Midbrain (tissue), 1 donor: Measurements from ENCODE around the gene WAC.
A peak's percentile ranks its signal among the peaks of the same experiment; 100 is the strongest.
"Not testable (repeated sequence)": the region's sequence is repeated elsewhere in the genome, so short reads cannot be mapped to it uniquely, and the experiment has no call there.

Source experiments
- DNase-seq: peaks from one replicate; lab custom pipeline; 2025; lab: John Stamatoyannopoulos, UW

The WAC gene, protein sequence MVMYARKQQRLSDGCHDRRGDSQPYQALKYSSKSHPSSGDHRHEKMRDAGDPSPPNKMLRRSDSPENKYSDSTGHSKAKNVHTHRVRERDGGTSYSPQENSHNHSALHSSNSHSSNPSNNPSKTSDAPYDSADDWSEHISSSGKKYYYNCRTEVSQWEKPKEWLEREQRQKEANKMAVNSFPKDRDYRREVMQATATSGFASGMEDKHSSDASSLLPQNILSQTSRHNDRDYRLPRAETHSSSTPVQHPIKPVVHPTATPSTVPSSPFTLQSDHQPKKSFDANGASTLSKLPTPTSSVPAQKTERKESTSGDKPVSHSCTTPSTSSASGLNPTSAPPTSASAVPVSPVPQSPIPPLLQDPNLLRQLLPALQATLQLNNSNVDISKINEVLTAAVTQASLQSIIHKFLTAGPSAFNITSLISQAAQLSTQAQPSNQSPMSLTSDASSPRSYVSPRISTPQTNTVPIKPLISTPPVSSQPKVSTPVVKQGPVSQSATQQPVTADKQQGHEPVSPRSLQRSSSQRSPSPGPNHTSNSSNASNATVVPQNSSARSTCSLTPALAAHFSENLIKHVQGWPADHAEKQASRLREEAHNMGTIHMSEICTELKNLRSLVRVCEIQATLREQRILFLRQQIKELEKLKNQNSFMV

GRCh38 chr10:28532337-28533185 is at the start of gene WAC:
Gene WAC, plus strand, starts transcription at chr10:28533118. Its CDS starts 462 bp downstream, at chr10:28533580.
- peak; percentile 96 for DNase-seq

GRCh38 chr10:28489206-28489605 is 43.7 kb upstream of the WAC start:
- DNase-seq: no peak

- not testable (repeated sequence) for DNase-seq
Observed at GRCh38 chr10:28490256-28490865, 42.6 kb upstream of the WAC start.

DNA sequence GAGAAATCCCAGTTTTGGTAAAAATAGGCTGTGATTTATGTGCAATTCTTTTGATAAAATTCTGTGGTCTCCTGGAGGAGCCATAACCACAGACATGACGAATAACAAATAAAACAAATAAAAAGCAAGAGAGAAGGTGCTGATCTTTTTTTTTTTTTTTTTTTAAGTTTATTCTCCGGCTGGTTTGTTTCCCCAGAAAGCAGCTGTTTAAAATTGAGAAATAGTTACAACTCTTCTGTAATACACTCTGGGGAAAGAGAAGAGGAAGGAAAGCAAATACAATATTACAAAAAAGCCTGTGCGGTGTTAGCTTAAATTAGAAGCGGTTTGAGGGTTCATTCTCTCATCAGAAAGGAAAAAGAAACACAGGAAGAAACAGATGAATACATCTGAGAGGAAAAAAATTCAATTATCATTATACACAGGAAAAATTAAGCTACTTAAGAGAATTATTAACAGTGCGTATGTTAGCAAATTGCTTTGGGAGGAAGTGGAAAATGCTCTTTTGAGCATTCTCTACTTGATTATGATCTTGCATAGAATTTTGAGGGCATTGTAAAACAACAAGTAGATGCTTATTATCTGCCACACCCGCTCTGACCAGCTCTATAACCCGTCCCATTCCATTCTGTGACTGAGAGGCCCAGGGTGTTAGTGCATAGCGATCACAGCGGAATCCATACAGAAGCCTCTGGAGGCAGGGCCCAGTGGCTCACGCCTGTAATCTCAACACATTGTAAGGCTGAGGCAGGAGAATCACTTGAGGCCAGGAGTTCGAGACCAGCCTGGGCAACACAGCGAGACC is 40.6 kb upstream of the WAC start:
- no peak for DNase-seq

GRCh38 chr10:28494420-28494819 is 38.5 kb upstream of the WAC start:
- DNase-seq: no peak

DNA sequence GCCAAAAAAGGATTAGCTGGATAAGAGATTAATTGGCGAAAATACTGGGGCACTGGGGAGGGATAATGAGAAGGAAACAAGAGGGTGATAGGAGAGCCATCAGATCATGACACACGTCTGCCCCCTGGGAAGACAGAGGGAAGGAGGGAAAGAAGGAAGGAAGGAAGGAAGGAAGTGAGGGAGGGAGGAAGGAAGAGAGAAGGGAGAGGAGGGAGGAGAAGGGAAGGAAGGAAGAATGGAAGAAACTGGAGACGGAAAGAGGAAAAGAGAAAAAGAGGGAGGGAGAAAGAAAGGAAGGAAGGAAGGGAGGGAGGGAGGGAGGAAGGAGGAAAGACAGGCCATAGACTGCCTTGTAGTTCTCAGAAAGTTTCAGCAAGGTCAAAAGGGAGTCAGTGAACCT is 37.8 kb upstream of the WAC start:
- DNase-seq: no peak

GRCh38 chr10:28496017-28496416 is 36.9 kb upstream of the WAC start:
- no peak for DNase-seq

DNA sequence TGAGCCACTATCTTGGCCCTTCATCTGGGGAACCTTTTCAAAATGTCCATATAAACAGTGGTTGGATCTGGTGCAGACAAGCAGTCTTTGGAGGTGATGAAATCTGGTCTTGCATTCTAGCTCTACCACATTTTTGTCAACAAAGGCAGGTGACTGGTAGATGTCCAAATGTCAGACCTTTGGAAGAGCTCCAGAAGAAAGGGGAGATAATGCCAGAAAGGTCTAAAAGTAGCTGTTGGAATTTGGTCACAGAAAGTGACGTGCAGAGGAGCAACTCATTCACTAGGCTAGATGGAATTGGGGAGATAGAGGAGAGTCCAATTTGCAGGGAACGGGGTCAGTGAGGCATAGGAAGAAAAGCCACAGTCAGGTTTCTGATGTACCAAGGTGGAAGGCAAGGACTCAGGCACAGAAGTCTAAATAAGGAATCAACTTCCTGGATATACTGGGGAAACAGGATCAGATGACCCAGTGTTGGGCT is 36.4 kb upstream of the WAC start:
- DNase-seq: no peak

DNA sequence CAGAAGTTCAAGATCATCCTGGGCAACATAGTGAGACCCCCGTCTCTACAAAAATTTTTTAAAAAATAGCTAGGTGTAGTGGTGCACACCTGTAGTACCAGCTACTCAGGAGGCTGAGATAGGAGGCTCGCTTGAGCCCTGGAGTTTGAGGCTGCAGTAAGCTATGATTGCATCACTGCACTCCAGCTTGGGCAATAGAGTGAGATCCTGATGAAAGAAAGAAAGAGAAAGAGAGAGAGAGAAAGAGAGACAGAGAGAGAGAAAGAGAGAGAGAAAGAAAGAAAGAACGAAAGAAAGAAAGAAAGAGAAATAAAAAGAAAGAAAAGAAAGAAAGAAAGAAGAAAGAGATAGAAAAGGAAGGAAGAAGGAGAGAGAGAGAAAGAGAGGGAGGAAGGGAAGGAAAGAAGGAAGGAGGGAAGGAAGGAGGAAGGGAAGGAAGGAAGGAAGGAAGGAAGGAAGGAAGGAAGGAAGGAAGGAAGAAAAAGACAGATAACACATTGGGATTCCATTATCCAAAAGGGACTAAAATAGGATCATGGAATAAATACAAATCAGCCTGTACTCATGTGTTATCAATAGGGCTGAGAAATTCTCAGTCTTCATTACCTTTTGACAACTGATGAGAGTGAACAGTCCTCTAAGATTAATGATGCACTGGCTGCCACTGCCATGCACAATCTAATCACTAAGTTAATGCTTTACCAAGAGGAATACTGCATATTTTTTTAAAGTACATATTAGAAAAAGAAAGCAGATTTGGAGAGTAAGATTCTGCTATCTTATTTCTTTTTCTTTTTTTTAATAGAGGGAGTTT is 35.4 kb upstream of the WAC start:
- no peak for DNase-seq

DNA sequence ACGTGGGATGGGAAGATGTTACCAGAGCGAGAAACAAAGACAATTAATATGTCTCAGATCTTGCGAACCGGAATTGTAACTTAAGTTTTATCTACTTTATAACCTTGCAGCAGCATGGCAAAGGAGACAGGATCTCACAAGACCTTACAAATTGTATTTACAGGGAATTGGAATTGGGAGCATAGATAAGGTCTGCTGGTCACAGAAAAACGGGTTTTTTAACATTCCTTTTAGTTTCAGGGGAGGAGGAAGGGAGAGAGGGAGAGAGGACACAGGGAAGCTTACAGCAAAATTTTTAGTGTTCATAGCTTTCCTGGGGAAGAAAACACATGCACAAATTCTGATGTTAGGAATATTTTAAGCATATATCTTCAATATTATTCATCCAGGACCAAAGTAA is 32.7 kb upstream of the WAC start:
- DNase-seq: not testable (repeated sequence)

- DNase-seq: no peak
Observed at GRCh38 chr10:28503114-28503513, 29.8 kb upstream of the WAC start.

DNA sequence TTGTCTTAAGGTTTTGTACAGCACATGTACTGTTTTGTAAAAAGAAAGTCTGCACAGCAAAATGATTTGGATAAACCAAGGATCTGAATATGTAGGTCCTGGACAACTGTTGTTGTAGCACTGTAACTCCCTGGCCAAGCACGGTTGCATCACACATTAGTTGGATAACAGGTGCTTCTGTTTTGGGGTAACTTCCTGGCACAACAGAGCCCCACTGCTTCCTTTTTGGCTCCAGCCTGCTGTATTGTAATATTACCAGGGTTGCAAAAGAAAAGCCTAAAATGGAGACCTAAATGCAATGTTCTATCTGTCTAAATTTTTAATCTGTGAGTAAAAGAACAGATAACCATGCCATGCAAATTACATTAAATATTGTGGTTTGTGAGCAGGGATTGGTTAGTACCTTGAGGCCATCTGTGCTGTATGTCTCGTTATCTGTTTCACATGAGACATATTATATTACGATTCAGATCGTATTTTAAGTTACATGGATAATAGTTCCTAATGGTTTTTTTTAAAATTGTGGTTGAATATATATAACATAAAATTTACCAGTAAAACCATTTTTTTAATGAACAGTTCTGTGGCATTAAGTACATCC is 27.5 kb upstream of the WAC start:
- no peak for DNase-seq

GRCh38 chr10:28508304-28508925 is 24.5 kb upstream of the WAC start:
- DNase-seq: no peak

- DNase-seq: no peak
Observed at GRCh38 chr10:28509286-28509685, 23.6 kb upstream of the WAC start.

- no peak for DNase-seq
Observed at GRCh38 chr10:28514648-28515047, 18.3 kb upstream of the WAC start.

DNA sequence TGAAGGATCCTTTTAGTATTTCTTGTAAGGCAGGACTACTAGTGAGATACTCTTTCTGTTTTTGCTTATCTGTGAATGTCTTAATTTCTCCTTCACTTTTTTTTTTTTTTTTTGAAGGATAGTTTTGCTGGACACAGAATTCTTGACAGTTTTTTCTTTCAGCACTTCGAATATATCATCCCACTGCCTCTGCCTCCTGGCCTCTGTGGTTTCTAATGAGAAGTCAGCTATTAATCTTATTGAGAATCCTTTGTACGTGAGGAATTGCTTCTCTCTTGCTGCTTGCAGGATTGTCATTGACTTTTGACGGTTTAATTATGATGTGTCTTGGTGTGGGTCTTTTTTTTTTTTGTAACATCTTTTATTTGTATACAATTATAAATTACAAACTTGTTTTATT is 12.6 kb upstream of the WAC start:
- DNase-seq: no peak

- not testable (repeated sequence) for DNase-seq
Observed at GRCh38 chr10:28520828-28521227, 12.1 kb upstream of the WAC start.

GRCh38 chr10:28521961-28522360 is 11.0 kb upstream of the WAC start:
- not testable (repeated sequence) for DNase-seq

GRCh38 chr10:28523725-28524252 is 9.1 kb upstream of the WAC start:
- DNase-seq: no peak
